Upper lobe of left lung (tissue), 6 donors: ENCODE data around the gene DPP4. TPM values are rescaled to one million over a fixed set of nuclear protein-coding genes. Genes with fewer than 3 reads are reported as not detected.

Source experiments
- ATAC-seq, 2 donors: fragments of 200-7000 bp; cut with Tn5 transposase; one replicate each; pipeline ENCODE4 v1.9.1; 2022; ENCODE audit warnings: mild to moderate bottlenecking in 2 of 2, moderate library complexity in 2 of 2; ENCODE audit not compliant: low FRiP score in 2 of 2
- DNase-seq, 2 donors: peaks; one replicate each; pipeline ENCODE4 v3.0.0-alpha.2; 2019 to 2020
- H3K27ac ChIP-seq, 4 donors: fragments of 200-600 bp; sonication (generic); one replicate each; pipeline ENCODE4 v1.5.1; 2016 to 2019
- H3K27me3 ChIP-seq, 4 donors: fragments of 200-600 bp; sonication (generic); one replicate each; pipeline ENCODE4 v1.5.1; 2017 to 2019
- H3K36me3 ChIP-seq, 4 donors: fragments of 200-600 bp; sonication (generic); one replicate each; pipeline ENCODE4 v1.5.1; 2016 to 2019
- H3K4me1 ChIP-seq, 4 donors: fragments of 200-600 bp; sonication (generic); one replicate each; pipeline ENCODE4 v1.5.1; 2018 to 2019
- H3K4me3 ChIP-seq, 4 donors: fragments of 200-600 bp; sonication (generic); one replicate each; pipeline ENCODE4 v1.5.1; 2017 to 2019; ENCODE audit warnings: mild to moderate bottlenecking in 2 of 4, moderate library complexity in 1 of 4
- H3K9me3 ChIP-seq, 4 donors: fragments of 200-600 bp; sonication (generic); one replicate each; pipeline ENCODE4 v1.5.1; 2018 to 2019
- CTCF ChIP-seq, 6 experiments: fragments of 450-650 bp in 4 of 6; fragments of 200-600 bp in 2 of 6; sonication (generic) in 2 of 6; IDR thresholded peaks; one replicate each; pipeline ENCODE4 v1.5.1; 2016 to 2019; ENCODE audit warnings: antibody characterized with exemption in 6 of 6
- EP300 ChIP-seq, 4 donors: sonication (generic); formaldehyde crosslinking; IDR thresholded peaks; one replicate each; pipeline ENCODE4 v1.5.1; 2017; ENCODE audit warnings: antibody characterized with exemption in 4 of 4, control low read depth in 2 of 4
- POLR2A ChIP-seq, 4 donors: fragments of 450-650 bp; IDR thresholded peaks; one replicate each; pipeline ENCODE4 v1.5.1; 2016 to 2017; ENCODE audit warnings: antibody characterized with exemption in 4 of 4, mild to moderate bottlenecking in 2 of 4
- POLR2AphosphoS5 ChIP-seq, 2 donors: sonication (generic); formaldehyde crosslinking; IDR thresholded peaks; one replicate each; pipeline ENCODE4 v1.5.1; 2017; ENCODE audit warnings: antibody characterized with exemption in 2 of 2
- WGBS, 2 donors: methylation state at CpG; one replicate each; pipeline ENCODE4 v1.1.5; 2017 to 2018; 5-methylcytosine and 5-hydroxymethylcytosine counted together
- total RNA-seq, 6 donors: library from RNA; depleted of rRNA in 4 of 6; stranded (reverse); fragments of >200 nt in 4 of 6; gene quantifications; one replicate each; pipeline versions ENCODE4 v1.1.0 to v1.2.1, GENCODE V29; 2016 to 2021
- donor health status: DM: no; HTN: no; CAD: no; lungs with moderate emphysema.
- donor health status: DM: no; HTN: yes; CAD: no; lungs with severe emphysema.

The DPP4 gene
- total RNA-seq, 6 donors from 2014 or later = 16.4 to 77.3 (median 27.5) TPM

- no peak overlapping the region for H3K4me3 ChIP-seq
- H3K4me1 ChIP-seq = no peaks in the 10 kb centered on the region
- H3K9me3 ChIP-seq = no peaks in the 10 kb centered on the region
- no peaks in the 10 kb centered on the region for H3K27me3 ChIP-seq
- TF ChIP-seq POLR2AphosphoS5 (IDR thresholded peaks at IDR 0.05) (no peak), EP300 (IDR thresholded peaks at IDR 0.05) (no peak), POLR2A (IDR thresholded peaks at IDR 0.05) (peak in 1 of 4 donors; percentile 10), CTCF (IDR thresholded peaks at IDR 0.05) (no peak)
- H3K36me3 ChIP-seq = no peaks in the 10 kb centered on the region
- H3K27ac ChIP-seq = peak overlapping the region in 1 of 4 donors; percentile 57
- peak in 1 of 2 donors; percentile 88 for ATAC-seq
- WGBS, 2 donors = 68 to 82% methylated on average over 7 of the region's 7 CpGs
- peak in 1 of 2 donors; percentile 41 for DNase-seq
Observed at GRCh38 chr2:162092658-162093556, 18.9 kb upstream of the DPP4 start.

- ATAC-seq = no peak
- Histone ChIP-seq H3K27ac (no peak overlapping the region), H3K9me3 (no peaks in the 10 kb centered on the region), H3K27me3 (no peaks in the 10 kb centered on the region), H3K4me1 (no peaks in the 10 kb centered on the region), H3K4me3 (no peak overlapping the region), H3K36me3 (no peaks in the 10 kb centered on the region)
- WGBS, 2 donors = 79 to 84% methylated on average over 5 of the region's 5 CpGs
- TF ChIP-seq EP300 (IDR thresholded peaks at IDR 0.05) = no peak
- no peak for TF ChIP-seq POLR2A (IDR thresholded peaks at IDR 0.05)
- no peak for TF ChIP-seq POLR2AphosphoS5 (IDR thresholded peaks at IDR 0.05)
- TF ChIP-seq CTCF (IDR thresholded peaks at IDR 0.05) = no peak
- no peak for DNase-seq
Observed at GRCh38 chr2:162092008-162092390, 18.0 kb upstream of the DPP4 start.

- Histone ChIP-seq H3K27ac (no peak overlapping the region), H3K9me3 (no peaks in the 10 kb centered on the region), H3K4me1 (no peaks in the 10 kb centered on the region), H3K27me3 (no peaks in the 10 kb centered on the region), H3K4me3 (no peak overlapping the region), H3K36me3 (no peaks in the 10 kb centered on the region)
- TF ChIP-seq CTCF (IDR thresholded peaks at IDR 0.05) (no peak), POLR2A (IDR thresholded peaks at IDR 0.05) (no peak), EP300 (IDR thresholded peaks at IDR 0.05) (no peak), POLR2AphosphoS5 (IDR thresholded peaks at IDR 0.05) (no peak)
- WGBS, 2 donors = 87 to 94% methylated on average over 7 of the region's 7 CpGs
- ATAC-seq (peak in 1 of 2 donors; percentile 58), DNase-seq (peak in 1 of 2 donors; percentile 43)
Observed at GRCh38 chr2:162091325-162092007, 17.5 kb upstream of the DPP4 start.

- WGBS, 2 donors = 53 to 69% methylated on average over 1 of the region's 1 CpG
- Histone ChIP-seq H3K27ac (no peak overlapping the region), H3K27me3 (no peaks in the 10 kb centered on the region), H3K9me3 (no peaks in the 10 kb centered on the region), H3K4me3 (no peak overlapping the region), H3K36me3 (no peaks in the 10 kb centered on the region), H3K4me1 (no peaks in the 10 kb centered on the region)
- TF ChIP-seq EP300 (IDR thresholded peaks at IDR 0.05) (no peak), POLR2A (IDR thresholded peaks at IDR 0.05) (no peak), CTCF (IDR thresholded peaks at IDR 0.05) (no peak), POLR2AphosphoS5 (IDR thresholded peaks at IDR 0.05) (no peak)
- no peak for DNase-seq
- ATAC-seq = no peak
Observed at GRCh38 chr2:162090109-162090508, 16.1 kb upstream of the DPP4 start.
